HL-60 (cell line): ENCODE measurements around the gene ZFAND4.
"Not testable (repeated sequence)": the region's sequence is repeated elsewhere in the genome, so short reads cannot be mapped to it uniquely, and the experiment has no call there.

Experiments
- DNase-seq, 2 experiments: peaks; one replicate each; pipeline ENCODE4 v3.0.0-alpha.2; 2010 to 2020; ENCODE audit warnings: low read depth in 1 of 2, low spot score in 1 of 2
- H3K27ac ChIP-seq: fragments of 250-450 bp; sonication (Bioruptor Pico); replicated peaks from 2 replicates; pipeline ENCODE4 v1.5.1; 2020; ENCODE audit warnings: mild to moderate bottlenecking, moderate library complexity
- H3K27me3 ChIP-seq: fragments of 250-450 bp; sonication (Bioruptor Pico); 2 replicates; pipeline ENCODE4 v1.5.1; 2021; ENCODE audit warnings: mild to moderate bottlenecking, moderate library complexity; ENCODE audit not compliant: insufficient read depth, poor library complexity, severe bottlenecking
- H3K4me3 ChIP-seq: replicated peaks from 2 replicates; pipeline ENCODE4 v1.5.1; 2011; ENCODE audit warnings: mild to moderate bottlenecking, control low read depth, low read length; ENCODE audit not compliant: insufficient read depth
- GABPA ChIP-seq: IDR thresholded peaks from 2 replicates; pipeline ENCODE4 v1.6.1; 2012; ENCODE audit warnings: low read depth
- POLR2AphosphoS5 ChIP-seq: IDR thresholded peaks from 2 replicates; pipeline ENCODE4 v1.6.1; 2012; ENCODE audit warnings: low read depth
- SPI1 ChIP-seq: IDR thresholded peaks from 2 replicates; pipeline ENCODE4 v1.6.1; 2012; ENCODE audit warnings: low read depth, mild to moderate bottlenecking, borderline replicate concordance
- TF ChIP-seq, protein P1 (sequence below): IDR thresholded peaks from 2 replicates; pipeline ENCODE4 v1.6.1; 2012; ENCODE audit warnings: low read depth; ENCODE audit not compliant: insufficient replicate concordance
- TF ChIP-seq, protein P2 (sequence below): IDR thresholded peaks from one replicate; pipeline ENCODE4 v1.5.1; 2011; ENCODE audit warnings: low read length, control low read depth, inconsistent platforms; ENCODE audit not compliant: insufficient read depth

Gene ZFAND4

DNA sequence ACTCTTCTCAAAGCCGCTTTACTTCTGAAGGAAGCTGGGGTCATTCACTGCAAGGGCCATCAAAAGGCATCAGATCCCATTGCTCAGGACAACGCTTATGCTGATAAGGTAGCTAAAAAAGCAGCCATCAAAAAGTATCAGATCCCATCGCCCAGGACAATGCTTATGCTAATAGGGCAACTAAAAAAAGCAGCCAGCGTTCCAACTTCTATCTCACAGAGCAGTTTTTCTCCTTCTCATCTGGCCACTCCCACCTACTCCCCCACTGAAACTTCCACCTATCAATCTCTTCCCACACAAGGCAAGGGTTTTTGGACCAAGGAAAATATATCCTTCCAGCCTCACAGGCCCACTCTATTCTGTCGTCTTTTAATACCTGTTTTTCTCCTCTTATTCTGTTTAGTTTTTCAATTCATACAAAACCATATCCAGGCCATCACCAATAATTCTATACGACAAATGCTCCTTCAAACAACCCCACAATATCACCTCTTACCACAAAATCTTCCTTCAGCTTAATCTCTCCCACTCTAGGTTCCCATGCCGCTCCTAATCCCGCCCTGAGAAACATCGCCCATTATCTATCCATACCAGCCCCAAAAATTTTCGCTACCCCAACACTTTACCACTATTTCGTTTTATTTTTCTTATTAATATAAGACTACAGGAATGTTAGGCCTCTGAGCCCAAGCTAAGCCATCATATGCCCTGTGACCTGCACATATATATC lies 97.4 kb downstream of the ZFAND4 start:
- DNase-seq, H3K27me3 ChIP-seq, H3K4me3 ChIP-seq, H3K27ac ChIP-seq: not testable (repeated sequence)

DNA sequence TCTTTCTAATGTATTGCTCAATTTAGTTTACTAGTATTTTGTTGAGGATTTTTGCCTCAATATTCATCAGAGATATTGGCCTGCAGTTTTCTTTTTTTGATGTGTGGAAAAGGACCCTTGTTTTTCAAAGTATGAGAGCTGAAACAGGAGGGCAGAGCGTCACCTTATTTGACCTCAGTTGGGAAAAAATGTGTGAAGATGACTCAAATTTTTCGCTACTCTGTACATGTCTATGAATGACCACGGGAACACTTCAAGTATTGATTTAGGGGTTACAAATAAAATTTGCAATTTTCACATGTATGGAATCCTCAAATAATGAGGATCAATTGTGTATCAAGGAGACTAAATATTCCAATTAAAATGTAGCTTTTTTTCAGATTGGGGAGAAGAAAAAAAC lies 103.1 kb downstream of the ZFAND4 start:
- TF ChIP-seq GABPA (no peak), SPI1 (no peak), POLR2AphosphoS5 (no peak)
- TF ChIP-seq, protein P1, sequence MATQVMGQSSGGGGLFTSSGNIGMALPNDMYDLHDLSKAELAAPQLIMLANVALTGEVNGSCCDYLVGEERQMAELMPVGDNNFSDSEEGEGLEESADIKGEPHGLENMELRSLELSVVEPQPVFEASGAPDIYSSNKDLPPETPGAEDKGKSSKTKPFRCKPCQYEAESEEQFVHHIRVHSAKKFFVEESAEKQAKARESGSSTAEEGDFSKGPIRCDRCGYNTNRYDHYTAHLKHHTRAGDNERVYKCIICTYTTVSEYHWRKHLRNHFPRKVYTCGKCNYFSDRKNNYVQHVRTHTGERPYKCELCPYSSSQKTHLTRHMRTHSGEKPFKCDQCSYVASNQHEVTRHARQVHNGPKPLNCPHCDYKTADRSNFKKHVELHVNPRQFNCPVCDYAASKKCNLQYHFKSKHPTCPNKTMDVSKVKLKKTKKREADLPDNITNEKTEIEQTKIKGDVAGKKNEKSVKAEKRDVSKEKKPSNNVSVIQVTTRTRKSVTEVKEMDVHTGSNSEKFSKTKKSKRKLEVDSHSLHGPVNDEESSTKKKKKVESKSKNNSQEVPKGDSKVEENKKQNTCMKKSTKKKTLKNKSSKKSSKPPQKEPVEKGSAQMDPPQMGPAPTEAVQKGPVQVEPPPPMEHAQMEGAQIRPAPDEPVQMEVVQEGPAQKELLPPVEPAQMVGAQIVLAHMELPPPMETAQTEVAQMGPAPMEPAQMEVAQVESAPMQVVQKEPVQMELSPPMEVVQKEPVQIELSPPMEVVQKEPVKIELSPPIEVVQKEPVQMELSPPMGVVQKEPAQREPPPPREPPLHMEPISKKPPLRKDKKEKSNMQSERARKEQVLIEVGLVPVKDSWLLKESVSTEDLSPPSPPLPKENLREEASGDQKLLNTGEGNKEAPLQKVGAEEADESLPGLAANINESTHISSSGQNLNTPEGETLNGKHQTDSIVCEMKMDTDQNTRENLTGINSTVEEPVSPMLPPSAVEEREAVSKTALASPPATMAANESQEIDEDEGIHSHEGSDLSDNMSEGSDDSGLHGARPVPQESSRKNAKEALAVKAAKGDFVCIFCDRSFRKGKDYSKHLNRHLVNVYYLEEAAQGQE = no peak
- TF ChIP-seq, protein P2, sequence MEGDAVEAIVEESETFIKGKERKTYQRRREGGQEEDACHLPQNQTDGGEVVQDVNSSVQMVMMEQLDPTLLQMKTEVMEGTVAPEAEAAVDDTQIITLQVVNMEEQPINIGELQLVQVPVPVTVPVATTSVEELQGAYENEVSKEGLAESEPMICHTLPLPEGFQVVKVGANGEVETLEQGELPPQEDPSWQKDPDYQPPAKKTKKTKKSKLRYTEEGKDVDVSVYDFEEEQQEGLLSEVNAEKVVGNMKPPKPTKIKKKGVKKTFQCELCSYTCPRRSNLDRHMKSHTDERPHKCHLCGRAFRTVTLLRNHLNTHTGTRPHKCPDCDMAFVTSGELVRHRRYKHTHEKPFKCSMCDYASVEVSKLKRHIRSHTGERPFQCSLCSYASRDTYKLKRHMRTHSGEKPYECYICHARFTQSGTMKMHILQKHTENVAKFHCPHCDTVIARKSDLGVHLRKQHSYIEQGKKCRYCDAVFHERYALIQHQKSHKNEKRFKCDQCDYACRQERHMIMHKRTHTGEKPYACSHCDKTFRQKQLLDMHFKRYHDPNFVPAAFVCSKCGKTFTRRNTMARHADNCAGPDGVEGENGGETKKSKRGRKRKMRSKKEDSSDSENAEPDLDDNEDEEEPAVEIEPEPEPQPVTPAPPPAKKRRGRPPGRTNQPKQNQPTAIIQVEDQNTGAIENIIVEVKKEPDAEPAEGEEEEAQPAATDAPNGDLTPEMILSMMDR = no peak
- no peak for DNase-seq
- H3K27me3 ChIP-seq = no peaks in the 10 kb centered on the region
- H3K4me3 ChIP-seq = no peak overlapping the region
- no peak overlapping the region for H3K27ac ChIP-seq

DNA sequence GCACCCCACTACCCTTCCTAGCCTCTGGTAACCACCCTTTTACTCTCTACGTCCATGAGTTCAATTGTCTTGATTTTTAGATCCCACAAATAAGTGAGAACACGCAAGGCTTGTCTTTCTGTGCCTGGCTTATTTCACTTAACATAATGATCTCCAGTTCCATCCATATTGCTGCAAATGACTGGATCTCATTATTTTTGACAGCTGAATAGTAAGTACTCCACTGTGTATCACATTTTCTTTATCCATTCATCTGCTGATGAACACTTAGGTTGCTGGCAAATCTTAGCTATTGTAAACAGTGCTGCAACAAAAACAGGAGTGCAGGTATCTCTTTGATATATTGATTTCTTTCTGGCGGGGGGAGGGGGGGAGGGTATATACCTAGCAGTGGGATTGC lies 106.2 kb downstream of the ZFAND4 start:
- no peaks in the 10 kb centered on the region for H3K27me3 ChIP-seq
- no peak overlapping the region for H3K4me3 ChIP-seq
- DNase-seq = no peak
- no peak overlapping the region for H3K27ac ChIP-seq
- TF ChIP-seq POLR2AphosphoS5 (no peak), GABPA (no peak), SPI1 (no peak)
- TF ChIP-seq, protein P1 = no peak
- TF ChIP-seq, protein P2 = no peak
